SK-N-MC (cell line): ENCODE results near the gene BCL2L1.

Experiments
- EZH2 ChIP-seq: fragments of 200-600 bp; sonication (generic); IDR thresholded peaks from one replicate; pipeline ENCODE4 v1.6.1; 2017; ENCODE audit warnings: antibody characterized with exemption
- POLR2AphosphoS5 ChIP-seq: IDR thresholded peaks from 2 replicates; pipeline ENCODE4 v1.6.1; 2012; ENCODE audit warnings: mild to moderate bottlenecking, low read depth, low read length, borderline replicate concordance

- TF ChIP-seq EZH2 (no peak), POLR2AphosphoS5 (no peak)
These were observed 28.5 kb downstream of the BCL2L1 start for GRCh38 chr20:31693987-31694661.
